Psoas muscle (tissue), 8 donors: ENCODE data around the gene FAM219B. TPM values are rescaled to one million over a fixed set of nuclear protein-coding genes. Genes with fewer than 3 reads are reported as not detected.

Source experiments
- ATAC-seq, 4 donors: fragments of 200-7000 bp; cut with Tn5 transposase; one replicate each; pipeline ENCODE4 v1.9.1; 2020; ENCODE audit warnings: moderate library complexity in 3 of 4, mild to moderate bottlenecking in 2 of 4
- DNase-seq, 2 donors: peaks; one replicate each; pipeline ENCODE4 v3.0.0-alpha.2; 2020
- H3K27ac ChIP-seq: fragments of 200-600 bp; one replicate; pipeline ENCODE4 v1.8.0; 2022
- H3K27me3 ChIP-seq, 3 donors: fragments of 200-600 bp in 1 of 3; one replicate each; pipeline versions ENCODE4 v1.6.1 to v1.8.0; 2013 to 2022; ENCODE audit warnings: low read length in 2 of 3, mild to moderate bottlenecking in 2 of 3, moderate library complexity in 1 of 3; ENCODE audit not compliant: insufficient read depth in 3 of 3
- H3K36me3 ChIP-seq, 2 donors: fragments of 200-600 bp in 1 of 2; one replicate each; pipeline versions ENCODE4 v1.6.1 to v1.8.0; 2013 to 2022; ENCODE audit warnings: low read depth in 1 of 2, mild to moderate bottlenecking in 1 of 2, moderate library complexity in 1 of 2; ENCODE audit not compliant: insufficient read depth in 1 of 2
- H3K4me1 ChIP-seq: fragments of 200-600 bp; one replicate; pipeline ENCODE4 v1.8.0; 2022
- H3K4me3 ChIP-seq: fragments of 200-600 bp; one replicate; pipeline ENCODE4 v1.8.0; 2022; ENCODE audit warnings: mild to moderate bottlenecking
- H3K9me3 ChIP-seq: fragments of 200-600 bp; one replicate; pipeline ENCODE4 v1.8.0; 2022
- WGBS, 3 donors: extraction: QIAGEN DNeasy Blood & Tissue Kit; methylation state at CpG; one replicate each; pipeline versions ENCODE4 v1.1.6 to v1.1.7; 2013; 5-methylcytosine and 5-hydroxymethylcytosine counted together
- intact Hi-C, 2 donors: fragments of 100-400 bp; cut with DNase I; formaldehyde crosslinking; loops; one replicate each; pipeline versions ENCODE4 v1.11.0 to v1.14.2; 2022
- long read RNA-seq, 2 donors: library from polyadenylated mRNA; unstranded; transcript quantifications; one replicate each; pipeline ENCODE4 v2.0.0, GENCODE V29; 2021
- polyA plus RNA-seq, 3 donors: library from polyadenylated mRNA; stranded (reverse); fragments of 200-250 nt; gene quantifications; one replicate each; pipeline ENCODE4 v1.2.3, GENCODE V29; 2013
- total RNA-seq, 4 donors: library from RNA; stranded (reverse); fragmentation: NEBNext Ultra II Directional in 2 of 4; extraction: Animal tissue kit (Norgen Biotek cat#: 25700) in 2 of 4; gene quantifications; one replicate each; pipeline versions ENCODE4 v1.2.1 to v1.2.4, GENCODE V29; 2021 to 2023
- TF ChIP-seq, protein P1 (sequence below): fragments of 200-600 bp; IDR thresholded peaks from one replicate; pipeline ENCODE4 v1.8.0; 2022; ENCODE audit warnings: antibody characterized with exemption
- donor health status: healthy with polysubstance abuse.
- donor health status: DM: no; HTN: no; CAD: no; lungs with moderate emphysema.
- donor health status: Bipolar disorder and iron deficiency.
- donor health status: healthy.
- donor health status: DM: yes; HTN: yes; CAD: no.
- donor health status: DM: no; HTN: no; CAD: no.
- donor health status: DM: no; HTN: no; CAD: no.
- donor health status: DM: yes; HTN: yes; CAD: no.

Gene FAM219B, protein sequence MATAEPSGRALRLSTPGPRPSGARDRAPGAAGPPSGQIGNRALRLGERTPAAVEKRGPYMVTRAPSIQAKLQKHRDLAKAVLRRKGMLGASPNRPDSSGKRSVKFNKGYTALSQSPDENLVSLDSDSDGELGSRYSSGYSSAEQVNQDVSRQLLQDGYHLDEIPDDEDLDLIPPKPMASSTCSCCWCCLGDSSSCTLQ
- total RNA-seq (10 to 100 TPM; 41.0 to 78.0 (median 53.7) TPM), polyA plus RNA-seq (10 to 100 TPM; 26.5 to 48.4 (median 27.2) TPM)
- long read RNA-seq, donor 1, transcript FAM219B-201 (5 exons, 3,550 nt), result major isoform, 11 of 30 reads
- long read RNA-seq, donor 1, partial matches to known transcripts, result 1 of 30 reads
- long read RNA-seq, donor 1, other reads (novel, unspliced or antisense), result 11 of 30 reads
- long read RNA-seq, donor 2, transcript FAM219B-217 (4 exons, 3,219 nt), result minor isoform, 14 of 85 reads
- long read RNA-seq, donor 2, transcript FAM219B-201 (5 exons, 3,550 nt), result major isoform, 22 of 85 reads
- long read RNA-seq, donor 2, transcript FAM219B-202 (5 exons, 587 nt), result minor isoform, 7 of 85 reads
- long read RNA-seq, donor 2, partial matches to known transcripts, result 5 of 85 reads
- long read RNA-seq, donor 2, other reads (novel, unspliced or antisense), result 27 of 85 reads

DNA sequence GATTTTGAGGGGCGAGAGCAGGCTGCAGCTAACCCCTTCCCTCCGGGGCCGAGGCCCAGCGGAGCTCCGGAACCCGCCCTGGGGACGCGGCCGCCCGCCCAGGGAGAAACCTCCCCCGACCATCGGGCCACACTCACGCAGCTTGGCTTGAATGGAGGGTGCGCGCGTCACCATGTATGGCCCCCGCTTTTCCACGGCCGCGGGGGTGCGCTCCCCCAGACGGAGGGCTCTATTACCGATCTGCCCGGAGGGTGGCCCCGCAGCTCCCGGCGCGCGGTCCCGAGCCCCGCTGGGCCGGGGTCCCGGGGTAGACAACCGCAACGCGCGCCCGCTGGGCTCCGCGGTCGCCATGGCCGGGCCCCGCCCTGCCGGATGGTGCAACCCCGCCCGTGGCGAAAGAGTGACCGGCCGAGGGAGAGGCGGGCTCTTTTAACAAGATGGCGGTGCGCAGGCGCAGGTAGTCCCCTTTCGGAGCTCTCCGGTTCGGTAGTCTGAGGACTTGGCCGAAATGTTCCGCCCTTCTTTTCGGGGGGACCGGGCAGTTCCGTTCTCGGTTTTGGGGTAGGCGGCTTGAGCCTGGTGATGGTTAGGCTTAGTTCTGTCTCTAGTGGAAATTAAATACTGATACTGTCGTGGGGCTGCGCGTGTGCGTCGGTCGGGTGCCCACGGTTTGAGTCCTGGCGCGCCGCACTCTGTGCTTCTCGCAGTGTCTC, at the start of gene FAM219B:
FAM219B (minus strand) TSS at position 402 of the 713 bp plus-strand sequence; CDS start at position 351, 51 bp downstream.
- peak; percentile 94 to 97 (median 96) for ATAC-seq
- peak; percentile 95 to 97 for DNase-seq
- peaks cover 0 to 49% of the 10 kb centered on the region in 2 donors for H3K36me3 ChIP-seq
- WGBS, 3 donors, result 0 to 1% (median 0%) methylated on average over 70 to 74 of the region's 74 CpGs
- no peaks in the 10 kb centered on the region for H3K27me3 ChIP-seq
- H3K27ac ChIP-seq, result peak within 1 kb of the TSS; percentile 93
- H3K9me3 ChIP-seq, result no peaks in the 10 kb centered on the region
- H3K4me1 ChIP-seq, result peaks cover 19% of the 10 kb centered on the region
- peak within 1 kb of the TSS; percentile 83 for H3K4me3 ChIP-seq
- intact Hi-C loops, result loop anchor here in 1 of 2 donors (5.0 kb wide), 1 partner anchor 64 kb away; the partner anchor contains the start of gene ULK3
- TF ChIP-seq, protein P1, sequence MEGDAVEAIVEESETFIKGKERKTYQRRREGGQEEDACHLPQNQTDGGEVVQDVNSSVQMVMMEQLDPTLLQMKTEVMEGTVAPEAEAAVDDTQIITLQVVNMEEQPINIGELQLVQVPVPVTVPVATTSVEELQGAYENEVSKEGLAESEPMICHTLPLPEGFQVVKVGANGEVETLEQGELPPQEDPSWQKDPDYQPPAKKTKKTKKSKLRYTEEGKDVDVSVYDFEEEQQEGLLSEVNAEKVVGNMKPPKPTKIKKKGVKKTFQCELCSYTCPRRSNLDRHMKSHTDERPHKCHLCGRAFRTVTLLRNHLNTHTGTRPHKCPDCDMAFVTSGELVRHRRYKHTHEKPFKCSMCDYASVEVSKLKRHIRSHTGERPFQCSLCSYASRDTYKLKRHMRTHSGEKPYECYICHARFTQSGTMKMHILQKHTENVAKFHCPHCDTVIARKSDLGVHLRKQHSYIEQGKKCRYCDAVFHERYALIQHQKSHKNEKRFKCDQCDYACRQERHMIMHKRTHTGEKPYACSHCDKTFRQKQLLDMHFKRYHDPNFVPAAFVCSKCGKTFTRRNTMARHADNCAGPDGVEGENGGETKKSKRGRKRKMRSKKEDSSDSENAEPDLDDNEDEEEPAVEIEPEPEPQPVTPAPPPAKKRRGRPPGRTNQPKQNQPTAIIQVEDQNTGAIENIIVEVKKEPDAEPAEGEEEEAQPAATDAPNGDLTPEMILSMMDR, result no peak

DNA sequence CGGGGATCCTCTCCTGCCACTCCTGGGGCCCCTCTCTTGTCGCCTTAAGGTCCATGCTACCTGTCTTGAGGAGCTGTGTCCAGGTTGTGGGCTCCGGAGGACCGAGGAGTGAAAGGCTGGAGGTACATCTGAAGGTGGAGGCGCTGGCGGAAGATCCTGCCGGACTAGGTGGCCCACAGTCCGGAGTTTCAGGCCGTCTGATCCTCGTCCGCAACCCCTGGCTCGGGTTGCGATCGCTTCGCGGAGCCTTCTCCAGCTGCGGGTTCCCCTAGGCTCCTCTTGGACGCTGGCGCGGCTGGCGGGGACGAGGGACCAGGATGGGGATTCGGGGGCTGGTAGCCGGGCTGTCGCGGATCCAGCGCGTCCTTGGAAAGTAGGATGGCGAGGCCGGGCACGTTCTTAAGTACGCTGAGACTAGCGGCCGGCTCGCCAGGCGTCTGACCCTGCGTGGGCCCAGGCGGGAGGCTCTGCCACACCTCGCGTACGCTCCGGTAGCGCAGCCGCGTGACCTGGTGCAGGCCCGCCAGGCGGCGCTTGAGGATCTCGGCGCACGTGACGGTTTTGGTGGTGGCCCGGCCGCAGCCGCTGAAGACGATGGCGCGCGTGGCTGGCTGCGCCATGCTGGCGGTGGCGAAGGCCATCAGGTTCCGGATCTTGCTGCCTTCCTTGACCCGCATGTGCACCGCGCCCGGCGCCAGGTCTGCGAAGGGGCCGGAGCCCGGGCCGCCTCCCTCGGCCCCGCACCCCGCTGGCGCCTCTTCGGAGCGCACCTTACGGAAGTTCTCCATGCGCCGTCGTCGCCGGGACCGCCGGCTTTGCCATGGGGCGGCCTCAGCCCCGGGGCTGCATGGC, 49.4 kb upstream of the FAM219B start:
- 9 to 13% (median 10%) methylated on average over 72 to 88 of the region's 88 CpGs for WGBS, 3 donors
- intact Hi-C loops, result loop anchor here (5.0 to 10.0 kb wide), 3 partner anchors 321 to 581 kb away; no protein-coding TSS in a partner anchor
- no peaks in the 10 kb centered on the region for H3K9me3 ChIP-seq
- peak overlapping the region; percentile 72 for H3K4me3 ChIP-seq
- peak; percentile 80 to 84 for DNase-seq
- peak; percentile 61 to 78 (median 66) for ATAC-seq
- peaks cover 0 to 50% (median 15%) of the 10 kb centered on the region in 3 donors for H3K27me3 ChIP-seq
- peak overlapping the region; percentile 38 for H3K27ac ChIP-seq
- H3K4me1 ChIP-seq, result peaks cover 29% of the 10 kb centered on the region
- no peaks in the 10 kb centered on the region for H3K36me3 ChIP-seq
- TF ChIP-seq, protein P1, result peak; percentile 18

DNA sequence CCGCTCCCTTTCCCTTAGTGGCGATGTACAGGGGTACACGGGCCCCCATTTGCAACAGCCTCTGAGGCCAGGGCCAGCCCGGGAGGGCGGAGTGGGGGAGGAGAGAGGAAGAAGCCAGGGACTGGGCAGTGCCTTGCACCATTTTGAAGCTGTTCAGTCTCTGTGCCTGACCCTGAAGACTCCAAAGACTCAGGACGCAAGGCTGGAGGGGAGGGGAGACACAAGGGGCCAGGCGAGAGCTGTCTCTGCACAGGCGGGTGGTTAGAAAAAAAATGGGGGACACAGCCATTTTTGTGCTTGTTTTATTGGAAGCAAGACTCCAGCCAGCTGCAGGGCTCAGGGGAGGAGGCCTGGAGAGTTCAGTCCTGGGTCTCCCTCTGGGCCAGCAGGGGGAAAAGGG, 48.4 kb upstream of the FAM219B start:
- Histone ChIP-seq H3K27me3 (peaks cover 0 to 50% (median 15%) of the 10 kb centered on the region in 3 donors), H3K27ac (no peak overlapping the region), H3K4me3 (peak overlapping the region; percentile 72), H3K36me3 (no peaks in the 10 kb centered on the region), H3K9me3 (no peaks in the 10 kb centered on the region), H3K4me1 (peaks cover 31% of the 10 kb centered on the region)
- intact Hi-C loops, result loop anchor here (5.0 to 10.0 kb wide), 3 partner anchors 320 to 580 kb away; no protein-coding TSS in a partner anchor
- DNase-seq, result no peak
- 76 to 86% (median 78%) methylated on average over 5 to 8 of the region's 8 CpGs for WGBS, 3 donors
- no peak for ATAC-seq
- TF ChIP-seq, protein P1, result no peak

DNA sequence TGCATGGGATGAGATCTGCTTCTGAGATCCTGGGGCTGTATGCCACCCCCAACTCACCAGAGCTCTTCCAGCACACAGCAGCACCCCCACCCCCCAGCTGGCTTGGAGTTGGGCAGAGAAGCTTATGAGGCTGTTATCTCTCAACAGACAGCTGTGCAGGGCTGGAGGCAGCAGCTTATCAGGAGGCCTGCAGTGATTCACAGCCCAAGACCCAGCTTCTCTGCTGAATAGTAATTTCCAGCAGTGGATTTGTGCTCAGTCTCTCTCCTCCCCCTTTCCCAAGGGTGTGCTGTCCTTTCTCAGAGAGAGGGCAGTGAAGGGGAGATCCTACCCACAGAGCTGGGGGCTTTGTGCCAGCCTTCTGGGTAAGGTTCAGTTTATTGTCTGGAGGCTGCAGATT, 47.9 kb upstream of the FAM219B start:
- no peak overlapping the region for H3K4me3 ChIP-seq
- no peak overlapping the region for H3K27ac ChIP-seq
- DNase-seq (no peak), ATAC-seq (no peak)
- intact Hi-C loops, result loop anchor here (5.0 to 10.0 kb wide), 3 partner anchors 182 to 580 kb away; no protein-coding TSS in a partner anchor
- TF ChIP-seq, protein P1, result no peak
- peaks cover 0 to 46% (median 15%) of the 10 kb centered on the region in 3 donors for H3K27me3 ChIP-seq
- peaks cover 32% of the 10 kb centered on the region for H3K4me1 ChIP-seq
- H3K36me3 ChIP-seq, result no peaks in the 10 kb centered on the region
- no peaks in the 10 kb centered on the region for H3K9me3 ChIP-seq
